HepG2 (cell line): ENCODE results near the gene GRK5. TPM values are rescaled to one million over a fixed set of nuclear protein-coding genes. Genes with fewer than 3 reads are reported as not detected.

ENCODE experiments used
- ADNP ChIP-seq: sonication (generic); formaldehyde crosslinking; IDR thresholded peaks from 2 replicates; pipeline ENCODE4 v1.4.0; 2020; ENCODE audit warnings: missing genetic modification reagents
- GLI4 ChIP-seq: sonication (generic); formaldehyde crosslinking; IDR thresholded peaks from 2 replicates; pipeline ENCODE4 v1.5.1; 2020; ENCODE audit warnings: missing genetic modification reagents, mild to moderate bottlenecking, moderate library complexity, borderline replicate concordance
- KLF9 ChIP-seq: IDR thresholded peaks from 2 replicates; pipeline ENCODE4 v1.6.1; 2016; ENCODE audit warnings: low read depth
- RARG ChIP-seq: sonication (generic); formaldehyde crosslinking; IDR thresholded peaks from 2 replicates; pipeline ENCODE4 v1.4.0; 2020; ENCODE audit warnings: low read depth, mild to moderate bottlenecking, missing genetic modification reagents
- SOX5 ChIP-seq: IDR thresholded peaks from 2 replicates; pipeline ENCODE4 v1.6.1; 2016; ENCODE audit warnings: borderline replicate concordance
- TBX2 ChIP-seq: sonication (generic); formaldehyde crosslinking; IDR thresholded peaks from 2 replicates; pipeline ENCODE4 v1.5.0; 2020; ENCODE audit warnings: missing genetic modification reagents, mild to moderate bottlenecking, borderline replicate concordance
- TRIM22 ChIP-seq: fragments of 450-650 bp; IDR thresholded peaks from 2 replicates; pipeline ENCODE4 v1.6.1; 2017
- ZBTB7B ChIP-seq: sonication (generic); formaldehyde crosslinking; IDR thresholded peaks from 2 replicates; pipeline ENCODE4 v1.4.0; 2020; ENCODE audit warnings: missing genetic modification reagents
- ZFP90 ChIP-seq: sonication (generic); formaldehyde crosslinking; IDR thresholded peaks from 2 replicates; pipeline ENCODE4 v1.8.0; 2022; ENCODE audit warnings: missing genetic modification reagents, mild to moderate bottlenecking, inconsistent platforms, borderline replicate concordance
- ZNF318 ChIP-seq: sonication (generic); formaldehyde crosslinking; IDR thresholded peaks from 2 replicates; pipeline ENCODE4 v1.4.0; 2020; ENCODE audit warnings: mild to moderate bottlenecking, missing genetic modification reagents
- ZNF367 ChIP-seq: sonication (generic); formaldehyde crosslinking; IDR thresholded peaks from 2 replicates; pipeline ENCODE4 v1.4.0; 2020; ENCODE audit warnings: missing genetic modification reagents, borderline replicate concordance
- ZNF605 ChIP-seq: sonication (generic); formaldehyde crosslinking; IDR thresholded peaks from 2 replicates; pipeline ENCODE4 v1.8.0; 2022; ENCODE audit warnings: mild to moderate bottlenecking, missing genetic modification reagents
- polyA plus RNA-seq, 8 experiments: library from polyadenylated mRNA; depleted of rRNA in 3 of 8; stranded (reverse) in 7 of 8; unstranded in 1 of 8; fragments of >200 nt; fragmentation: Illumina TruSeq in 4 of 8; extraction: Trizol in 4 of 8; gene quantifications; 2 replicates each; pipeline versions ENCODE4 v1.2.1 to v1.2.3, GENCODE V29; 2011 to 2016; ENCODE audit warnings: low read depth in 4 of 8, missing spikeins in 1 of 8, mixed read lengths in 1 of 8; ENCODE audit not compliant: insufficient read depth in 1 of 8
- total RNA-seq, 5 experiments: library from RNA; depleted of rRNA; stranded (reverse); fragments of >200 nt; fragmentation: Illumina TruSeq; extraction: Trizol; gene quantifications; 2 replicates each; pipeline ENCODE4 v1.2.3, GENCODE V29; 2016; ENCODE audit warnings: low read depth in 1 of 5
- TF ChIP-seq, protein P1 (sequence below): sonication (generic); formaldehyde crosslinking; IDR thresholded peaks from 2 replicates; pipeline ENCODE4 v1.8.0; 2022; ENCODE audit warnings: missing genetic modification reagents, low read depth, mild to moderate bottlenecking, borderline replicate concordance
- TF ChIP-seq, protein P2 (sequence below): IDR thresholded peaks from 2 replicates; pipeline ENCODE4 v1.6.1; 2016; ENCODE audit warnings: low read depth, borderline replicate concordance
- TF ChIP-seq, protein P3 (sequence below): sonication (generic); formaldehyde crosslinking; IDR thresholded peaks from 2 replicates; pipeline ENCODE4 v1.4.0; 2020; ENCODE audit warnings: missing genetic modification reagents
- TF ChIP-seq, protein P4 (sequence below): sonication (generic); formaldehyde crosslinking; IDR thresholded peaks from 2 replicates; pipeline ENCODE4 v1.8.1; 2023; ENCODE audit warnings: mild to moderate bottlenecking, missing genetic modification reagents, borderline replicate concordance
- TF ChIP-seq, protein P5 (sequence below): sonication (generic); formaldehyde crosslinking; IDR thresholded peaks from 2 replicates; pipeline ENCODE4 v1.8.0; 2023; ENCODE audit warnings: mild to moderate bottlenecking, missing genetic modification reagents

GRK5 gene
- total and polyA plus RNA-seq, 2 of the 13 experiments (the other 11 are each of a cell fraction or from before 2014, with no cell fraction given), result 10.4 to 12.6 TPM

- no peak for TF ChIP-seq ZNF318 (CRISPR knock-in tag)
- TF ChIP-seq, protein P1, sequence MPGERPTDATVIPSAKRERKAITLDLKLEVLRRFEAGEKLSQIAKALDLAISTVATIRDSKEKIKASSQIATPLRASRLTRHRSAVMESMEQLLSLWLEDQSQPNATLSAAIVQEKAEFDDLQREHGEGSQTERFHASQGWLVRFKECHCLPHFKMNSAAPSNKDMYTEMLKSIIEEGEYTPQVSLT, result no peak
- no peak for TF ChIP-seq ZNF605 (CRISPR knock-in tag)
- 0 out of 2 replicates have a peak, but pooled peaks have one; percentile 65 for TF ChIP-seq ZNF367 (CRISPR knock-in tag)
- no peak for TF ChIP-seq TRIM22
- TF ChIP-seq, protein P2, sequence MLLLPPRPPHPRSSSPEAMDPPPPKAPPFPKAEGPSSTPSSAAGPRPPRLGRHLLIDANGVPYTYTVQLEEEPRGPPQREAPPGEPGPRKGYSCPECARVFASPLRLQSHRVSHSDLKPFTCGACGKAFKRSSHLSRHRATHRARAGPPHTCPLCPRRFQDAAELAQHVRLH (CRISPR knock-in tag), result no peak
- TF ChIP-seq, protein P3, sequence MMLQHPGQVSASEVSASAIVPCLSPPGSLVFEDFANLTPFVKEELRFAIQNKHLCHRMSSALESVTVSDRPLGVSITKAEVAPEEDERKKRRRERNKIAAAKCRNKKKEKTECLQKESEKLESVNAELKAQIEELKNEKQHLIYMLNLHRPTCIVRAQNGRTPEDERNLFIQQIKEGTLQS (CRISPR knock-in tag), result no peak
- peak; percentile 67; the same call in 1 of the 2 replicates for TF ChIP-seq ZFP90 (CRISPR knock-in tag)
- no peak for TF ChIP-seq ADNP (CRISPR knock-in tag)
- TF ChIP-seq, protein P4, sequence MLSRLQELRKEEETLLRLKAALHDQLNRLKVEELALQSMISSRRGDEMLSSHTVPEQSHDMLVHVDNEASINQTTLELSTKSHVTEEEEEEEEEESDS (CRISPR knock-in tag), result no peak
- no peak for TF ChIP-seq GLI4 (CRISPR knock-in tag)
- TF ChIP-seq ZBTB7B, result no peak
- no peak for TF ChIP-seq RARG (CRISPR knock-in tag)
- TF ChIP-seq TBX2 (CRISPR knock-in tag), result peak; percentile 75
- TF ChIP-seq SOX5 (CRISPR knock-in tag), result no peak
- TF ChIP-seq, protein P5, sequence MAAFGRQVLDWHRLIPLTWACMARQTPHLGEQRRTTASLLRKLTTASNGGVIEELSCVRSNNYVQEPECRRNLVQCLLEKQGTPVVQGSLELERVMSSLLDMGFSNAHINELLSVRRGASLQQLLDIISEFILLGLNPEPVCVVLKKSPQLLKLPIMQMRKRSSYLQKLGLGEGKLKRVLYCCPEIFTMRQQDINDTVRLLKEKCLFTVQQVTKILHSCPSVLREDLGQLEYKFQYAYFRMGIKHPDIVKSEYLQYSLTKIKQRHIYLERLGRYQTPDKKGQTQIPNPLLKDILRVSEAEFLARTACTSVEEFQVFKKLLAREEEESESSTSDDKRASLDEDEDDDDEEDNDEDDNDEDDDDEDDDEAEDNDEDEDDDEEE (CRISPR knock-in tag), result no peak
- no peak for TF ChIP-seq KLF9
Measured at GRCh38 chr10:119178372-119179119, 28.8 kb upstream of the GRK5 start, which contains the start of gene PRDX3 (continued).
